ENCODE measurements around the gene KPNB1.

Gene KPNB1

DNA sequence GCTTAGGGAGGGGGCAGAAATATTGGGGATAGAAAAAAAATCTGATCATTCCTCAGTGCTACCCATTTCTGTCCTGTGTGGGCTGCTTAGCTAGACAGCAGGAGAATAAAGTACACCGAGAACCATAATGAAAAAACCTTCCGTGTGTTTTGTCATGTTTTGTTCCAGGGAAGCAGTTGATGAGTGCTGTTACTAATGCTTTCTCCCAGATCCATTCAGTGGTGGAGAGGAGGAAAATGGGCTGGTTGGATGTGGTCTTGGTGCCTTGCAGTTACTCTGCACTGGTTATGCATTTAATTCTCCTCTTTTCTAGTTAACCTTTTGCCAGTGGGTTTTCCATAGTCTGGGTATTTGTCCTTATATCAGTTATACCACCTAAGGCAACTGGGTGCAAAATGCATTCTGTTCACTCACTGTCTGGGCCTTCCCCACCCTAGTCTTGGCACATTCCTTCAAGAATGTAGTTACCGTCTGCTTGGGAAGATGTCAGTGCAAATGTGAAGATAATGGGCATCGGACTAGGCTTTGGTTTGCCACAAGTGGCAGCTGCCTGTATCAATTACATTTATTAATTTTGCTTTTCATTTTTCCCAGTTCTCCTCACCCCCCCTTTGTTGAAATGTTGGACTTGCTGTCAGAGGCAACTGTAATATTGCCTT lies 34.9 kb downstream of the KPNB1 start:
- no peak overlapping the region for H3K9ac ChIP-seq (ENCODE audit: low read length)
- no peak overlapping the region for H3K4me3 ChIP-seq (ENCODE audit: low read length)
- H3K27ac ChIP-seq (ENCODE audit: low read length) = no peak overlapping the region
- peaks cover 54% of the 10 kb centered on the region for H3K36me3 ChIP-seq (ENCODE audit: control insufficient read depth, low read depth, low read length)
- no peaks in the 10 kb centered on the region for H3K9me3 ChIP-seq (ENCODE audit: control insufficient read depth, low read depth, low read length)
- H3K4me1 ChIP-seq (ENCODE audit: control insufficient read depth, low read depth, low read length) = peaks cover 15% of the 10 kb centered on the region
- no peaks in the 10 kb centered on the region for H3K27me3 ChIP-seq (ENCODE audit: control insufficient read depth, insufficient read depth, low read length)

- no peak overlapping the region for H3K4me3 ChIP-seq (ENCODE audit: low read length)
- peaks cover 15% of the 10 kb centered on the region for H3K4me1 ChIP-seq (ENCODE audit: control insufficient read depth, low read depth, low read length)
- H3K9me3 ChIP-seq (ENCODE audit: control insufficient read depth, low read depth, low read length) = no peaks in the 10 kb centered on the region
- no peak overlapping the region for H3K9ac ChIP-seq (ENCODE audit: low read length)
- H3K27me3 ChIP-seq (ENCODE audit: control insufficient read depth, insufficient read depth, low read length) = no peaks in the 10 kb centered on the region
- peaks cover 44% of the 10 kb centered on the region for H3K36me3 ChIP-seq (ENCODE audit: control insufficient read depth, low read depth, low read length)
- H3K27ac ChIP-seq (ENCODE audit: low read length) = no peak overlapping the region
Observed at GRCh38 chr17:47685556-47686275, 36.0 kb downstream of the KPNB1 start.

DNA sequence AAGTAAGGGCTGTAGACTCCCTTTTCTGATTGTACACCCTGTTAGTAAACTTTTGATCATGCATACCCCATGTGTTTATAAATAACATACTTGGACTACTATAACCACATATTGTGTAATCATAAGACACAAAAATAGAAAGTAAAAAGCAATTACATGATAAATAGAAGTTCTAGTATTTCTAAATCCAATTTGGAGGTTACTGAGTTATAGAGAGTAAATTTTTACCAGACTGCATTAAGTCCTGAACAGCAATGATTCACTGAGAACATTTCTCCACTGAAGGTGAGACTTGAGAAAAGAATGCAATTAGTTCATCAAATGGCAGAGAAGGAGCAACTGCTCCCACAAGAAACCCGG lies 36.5 kb downstream of the KPNB1 start:
- no peak overlapping the region for H3K9ac ChIP-seq (ENCODE audit: low read length)
- no peak overlapping the region for H3K27ac ChIP-seq (ENCODE audit: low read length)
- peaks cover 38% of the 10 kb centered on the region for H3K36me3 ChIP-seq (ENCODE audit: control insufficient read depth, low read depth, low read length)
- no peaks in the 10 kb centered on the region for H3K27me3 ChIP-seq (ENCODE audit: control insufficient read depth, insufficient read depth, low read length)
- H3K9me3 ChIP-seq (ENCODE audit: control insufficient read depth, low read depth, low read length) = no peaks in the 10 kb centered on the region
- H3K4me3 ChIP-seq (ENCODE audit: low read length) = no peak overlapping the region
- peaks cover 15% of the 10 kb centered on the region for H3K4me1 ChIP-seq (ENCODE audit: control insufficient read depth, low read depth, low read length)

DNA sequence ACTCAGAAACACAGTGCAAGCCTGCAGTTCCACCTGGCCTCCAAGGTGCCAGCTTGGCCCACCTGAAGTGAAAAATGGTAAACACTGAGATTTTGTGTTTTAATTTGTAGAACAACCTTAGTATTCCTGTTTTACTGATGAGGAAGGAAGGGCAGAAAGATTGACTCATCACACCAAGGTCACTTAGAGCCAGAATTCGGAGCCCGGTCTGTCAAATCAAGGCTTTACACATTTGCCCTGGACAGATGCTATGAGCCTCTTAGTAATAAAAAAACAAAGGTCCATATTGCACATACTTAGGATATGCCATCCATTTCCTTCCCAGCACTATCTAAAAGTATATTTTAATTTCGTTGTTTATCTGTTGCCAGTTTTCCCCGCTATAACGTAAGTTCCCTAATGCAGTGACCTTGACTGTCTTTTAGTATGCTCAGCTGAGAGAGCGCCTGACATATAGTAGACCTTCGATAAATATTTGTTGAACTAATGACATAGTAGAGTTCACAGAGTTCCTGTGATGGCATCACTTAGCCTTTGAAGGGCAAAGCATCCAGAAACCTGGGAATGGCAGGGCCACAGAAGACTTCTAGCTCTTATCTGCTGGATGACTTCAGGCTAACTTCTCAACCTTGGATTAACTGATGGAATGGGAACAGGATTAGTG lies 37.1 kb downstream of the KPNB1 start:
- Histone ChIP-seq H3K27me3 (ENCODE audit: control insufficient read depth, insufficient read depth, low read length) (no peaks in the 10 kb centered on the region), H3K9me3 (ENCODE audit: control insufficient read depth, low read depth, low read length) (no peaks in the 10 kb centered on the region), H3K4me3 (ENCODE audit: low read length) (no peak overlapping the region), H3K4me1 (ENCODE audit: control insufficient read depth, low read depth, low read length) (peaks cover 15% of the 10 kb centered on the region), H3K9ac (ENCODE audit: low read length) (no peak overlapping the region), H3K36me3 (ENCODE audit: control insufficient read depth, low read depth, low read length) (peaks cover 33% of the 10 kb centered on the region), H3K27ac (ENCODE audit: low read length) (no peak overlapping the region)

GRCh38 chr17:47687328-47687690 lies 37.6 kb downstream of the KPNB1 start:
- Histone ChIP-seq H3K9ac (ENCODE audit: low read length) (no peak overlapping the region), H3K27ac (ENCODE audit: low read length) (no peak overlapping the region), H3K4me1 (ENCODE audit: control insufficient read depth, low read depth, low read length) (peaks cover 19% of the 10 kb centered on the region)

GRCh38 chr17:47687748-47688147 lies 38.0 kb downstream of the KPNB1 start:
- Histone ChIP-seq H3K9ac (ENCODE audit: low read length) (no peak overlapping the region), H3K36me3 (ENCODE audit: control insufficient read depth, low read depth, low read length) (peaks cover 23% of the 10 kb centered on the region), H3K27ac (ENCODE audit: low read length) (no peak overlapping the region)

More at GRCh38 chr17:47687328-47687690, 37.6 kb downstream of the KPNB1 start:
- no peak overlapping the region for H3K4me3 ChIP-seq (ENCODE audit: low read length)
- no peaks in the 10 kb centered on the region for H3K9me3 ChIP-seq (ENCODE audit: control insufficient read depth, low read depth, low read length)
- peaks cover 28% of the 10 kb centered on the region for H3K36me3 ChIP-seq (ENCODE audit: control insufficient read depth, low read depth, low read length)
- no peaks in the 10 kb centered on the region for H3K27me3 ChIP-seq (ENCODE audit: control insufficient read depth, insufficient read depth, low read length)

DNA sequence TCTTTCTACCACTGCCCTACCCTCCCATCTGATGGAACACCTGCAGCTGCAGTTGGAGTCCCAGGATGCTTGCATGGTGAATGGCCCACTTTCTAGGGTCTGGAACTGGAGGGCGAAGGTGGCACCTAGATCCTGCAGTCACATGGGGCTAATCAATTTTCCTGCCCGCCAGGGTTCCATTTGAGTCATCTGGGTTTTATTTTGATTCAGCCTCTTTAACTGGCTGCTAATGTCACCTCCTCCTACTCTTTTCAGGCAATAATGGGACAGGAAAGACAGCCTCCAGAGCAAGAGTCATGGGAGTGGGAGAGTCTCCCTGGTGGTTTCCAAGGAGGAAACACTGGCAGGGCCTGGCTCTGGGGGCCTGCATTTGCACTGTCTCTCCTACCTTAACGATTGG lies 40.4 kb downstream of the KPNB1 start:
- H3K9ac ChIP-seq (ENCODE audit: low read length) = no peak overlapping the region
- no peak overlapping the region for H3K4me3 ChIP-seq (ENCODE audit: low read length)
- H3K27ac ChIP-seq (ENCODE audit: low read length) = no peak overlapping the region
- H3K27me3 ChIP-seq (ENCODE audit: control insufficient read depth, insufficient read depth, low read length) = no peaks in the 10 kb centered on the region
- H3K9me3 ChIP-seq (ENCODE audit: control insufficient read depth, low read depth, low read length) = no peaks in the 10 kb centered on the region
- peaks cover under 1% of the 10 kb centered on the region for H3K36me3 ChIP-seq (ENCODE audit: control insufficient read depth, low read depth, low read length)
- H3K4me1 ChIP-seq (ENCODE audit: control insufficient read depth, low read depth, low read length) = peaks cover 30% of the 10 kb centered on the region

More at GRCh38 chr17:47687748-47688147, 38.0 kb downstream of the KPNB1 start:
- Histone ChIP-seq H3K27me3 (ENCODE audit: control insufficient read depth, insufficient read depth, low read length) (no peaks in the 10 kb centered on the region), H3K4me1 (ENCODE audit: control insufficient read depth, low read depth, low read length) (peaks cover 24% of the 10 kb centered on the region), H3K4me3 (ENCODE audit: low read length) (no peak overlapping the region), H3K9me3 (ENCODE audit: control insufficient read depth, low read depth, low read length) (no peaks in the 10 kb centered on the region)

DNA sequence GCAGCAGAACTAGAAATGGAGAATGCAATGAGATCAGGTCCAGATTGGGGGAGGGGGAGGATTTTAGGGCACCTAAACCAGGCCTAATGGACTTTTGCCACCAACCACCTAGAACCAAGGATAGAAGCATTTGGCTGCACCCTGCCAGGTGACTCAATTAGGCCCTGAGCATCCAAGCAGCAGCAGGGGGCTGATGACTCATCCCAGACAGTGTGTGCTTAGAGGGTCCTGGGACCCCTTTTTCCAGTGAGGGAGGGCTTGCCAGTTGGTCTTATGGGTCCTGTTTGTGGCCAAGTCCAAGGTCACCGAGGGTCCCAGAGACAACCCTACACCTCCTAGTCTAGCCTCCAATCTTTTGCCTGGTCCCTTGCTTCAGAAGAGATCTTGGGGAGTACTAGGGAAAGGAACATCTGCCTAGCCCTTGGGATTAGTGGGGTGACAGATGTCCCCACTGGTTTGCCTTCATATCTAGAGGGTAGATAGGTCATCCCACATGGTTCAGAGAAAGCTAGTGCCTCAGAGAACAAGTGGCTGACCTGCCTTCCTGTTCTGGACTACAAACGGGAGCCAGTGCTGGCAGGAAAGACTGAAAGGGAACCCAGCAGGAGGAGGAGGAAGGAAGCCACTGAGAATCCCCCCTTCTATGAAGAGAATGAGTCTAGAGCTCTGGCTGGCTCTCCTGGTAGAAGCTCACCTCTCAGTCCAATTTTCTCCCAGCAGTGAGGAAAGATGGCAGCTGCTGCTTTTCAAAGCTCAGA lies 42.6 kb downstream of the KPNB1 start:
- Histone ChIP-seq H3K27me3 (ENCODE audit: control insufficient read depth, insufficient read depth, low read length) (no peaks in the 10 kb centered on the region), H3K27ac (ENCODE audit: low read length) (no peak overlapping the region), H3K4me3 (ENCODE audit: low read length) (peak overlapping the region; percentile 74), H3K4me1 (ENCODE audit: control insufficient read depth, low read depth, low read length) (peaks cover 29% of the 10 kb centered on the region), H3K36me3 (ENCODE audit: control insufficient read depth, low read depth, low read length) (no peaks in the 10 kb centered on the region), H3K9me3 (ENCODE audit: control insufficient read depth, low read depth, low read length) (no peaks in the 10 kb centered on the region), H3K9ac (ENCODE audit: low read length) (no peak overlapping the region)

DNA sequence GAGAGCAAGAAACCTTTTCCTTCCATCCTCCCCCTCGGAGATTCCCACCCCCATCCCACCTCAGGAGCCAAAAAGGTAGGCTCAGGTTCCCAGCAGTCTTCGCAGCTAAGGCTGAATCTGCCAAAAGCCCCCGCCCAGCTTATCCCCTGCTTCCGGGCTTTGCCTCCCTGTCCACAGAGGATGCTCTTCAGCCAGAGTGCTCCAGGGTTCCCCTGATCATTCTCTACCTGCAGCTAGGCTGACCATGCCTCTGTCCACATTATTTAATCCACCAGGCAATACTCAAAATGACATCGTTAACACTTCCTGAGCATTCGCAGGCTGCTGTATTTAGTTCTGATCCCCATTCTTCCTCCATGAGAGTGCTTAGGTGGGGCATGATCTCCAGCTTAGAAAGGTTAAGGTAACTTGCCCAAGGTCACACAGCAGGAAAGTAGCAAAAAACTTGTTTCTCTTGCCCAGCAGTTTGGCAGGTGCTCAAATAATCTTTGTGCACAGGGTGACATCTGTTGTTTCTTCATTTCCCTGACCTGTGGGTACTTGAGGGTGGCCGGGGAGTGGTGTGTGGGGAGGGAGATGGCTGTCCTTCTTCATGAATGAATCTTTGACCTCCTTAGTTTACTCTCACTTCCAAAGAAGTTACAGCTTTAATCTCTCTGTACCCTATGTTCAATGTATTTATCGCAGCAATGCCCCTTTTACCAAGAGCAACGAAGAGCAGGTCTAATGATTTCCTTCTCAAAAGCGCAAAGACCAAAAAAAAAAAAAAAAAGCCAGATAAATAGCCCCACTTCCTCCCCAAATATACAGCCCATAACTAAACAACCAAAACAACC lies 43.4 kb downstream of the KPNB1 start:
- H3K36me3 ChIP-seq (ENCODE audit: control insufficient read depth, low read depth, low read length) = no peaks in the 10 kb centered on the region
- peak overlapping the region; percentile 53 for H3K9ac ChIP-seq (ENCODE audit: low read length)
- H3K9me3 ChIP-seq (ENCODE audit: control insufficient read depth, low read depth, low read length) = no peaks in the 10 kb centered on the region
- H3K4me3 ChIP-seq (ENCODE audit: low read length) = peak overlapping the region; percentile 74
- H3K27ac ChIP-seq (ENCODE audit: low read length) = no peak overlapping the region
- H3K4me1 ChIP-seq (ENCODE audit: control insufficient read depth, low read depth, low read length) = peaks cover 21% of the 10 kb centered on the region
- H3K27me3 ChIP-seq (ENCODE audit: control insufficient read depth, insufficient read depth, low read length) = no peaks in the 10 kb centered on the region

DNA sequence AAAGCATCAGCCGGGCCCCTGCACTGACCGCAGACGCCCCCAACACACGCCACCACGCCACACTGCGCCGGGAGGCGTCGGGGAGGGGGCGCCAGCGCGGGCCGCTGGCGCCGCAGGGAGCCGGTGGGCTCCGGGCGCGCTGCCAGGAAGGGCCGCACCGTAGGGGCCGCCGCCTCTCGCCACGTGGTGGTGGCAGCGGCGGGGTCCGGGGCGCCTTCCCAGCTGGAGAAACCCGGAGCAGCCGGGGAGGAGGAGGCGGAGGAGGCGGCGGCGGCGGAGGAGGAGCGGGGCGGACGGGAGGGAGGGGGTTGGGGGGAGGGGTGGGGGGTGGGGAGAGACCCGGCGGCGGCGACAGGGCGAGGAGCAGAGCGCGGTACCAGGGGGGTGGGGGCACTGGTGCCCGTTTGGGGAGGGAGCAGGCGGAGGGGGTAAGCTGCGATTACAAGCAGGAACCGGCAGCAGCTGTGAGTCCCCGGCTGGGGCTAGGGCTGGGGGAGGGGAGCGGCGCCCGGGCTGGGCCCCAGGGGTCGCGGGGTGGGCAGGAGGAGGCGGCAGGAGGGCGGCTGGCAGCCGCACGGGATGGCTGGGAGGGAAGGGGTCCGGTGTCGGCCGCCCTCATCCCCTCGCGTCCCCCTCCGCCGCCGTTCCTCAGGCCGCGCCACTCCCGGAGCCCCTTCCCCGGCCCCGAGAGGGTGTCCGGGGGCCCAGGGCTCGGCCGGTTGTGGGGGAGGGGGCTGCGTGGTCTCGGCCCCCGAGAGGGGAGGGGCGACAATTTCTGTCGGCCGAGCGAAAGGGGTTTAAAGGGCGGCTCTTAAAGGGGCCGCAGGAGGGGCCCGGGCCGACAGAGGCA lies 44.2 kb downstream of the KPNB1 start, which contains the start of gene TBKBP1:
TBKBP1 (plus strand) TSS at position 431 of the 850 bp plus-strand sequence. CDS start 1,952 bp downstream, outside the sequence.
- Histone ChIP-seq H3K4me1 (ENCODE audit: control insufficient read depth, low read depth, low read length) (peaks cover 21% of the 10 kb centered on the region), H3K9ac (ENCODE audit: low read length) (peak within 1 kb of the TSS; percentile 53), H3K36me3 (ENCODE audit: control insufficient read depth, low read depth, low read length) (no peaks in the 10 kb centered on the region), H3K27me3 (ENCODE audit: control insufficient read depth, insufficient read depth, low read length) (no peaks in the 10 kb centered on the region), H3K4me3 (ENCODE audit: low read length) (peak within 1 kb of the TSS; percentile 80), H3K27ac (ENCODE audit: low read length) (no peak within 1 kb of the TSS), H3K9me3 (ENCODE audit: control insufficient read depth, low read depth, low read length) (no peaks in the 10 kb centered on the region)
